Measurements from ENCODE around the gene RASA2. TPM values are rescaled to one million over a fixed set of nuclear protein-coding genes. Genes with fewer than 3 reads are reported as not detected.

RASA2 gene
- total RNA-seq, 1 experiment from 2014 or later: 26.7 TPM

DNA sequence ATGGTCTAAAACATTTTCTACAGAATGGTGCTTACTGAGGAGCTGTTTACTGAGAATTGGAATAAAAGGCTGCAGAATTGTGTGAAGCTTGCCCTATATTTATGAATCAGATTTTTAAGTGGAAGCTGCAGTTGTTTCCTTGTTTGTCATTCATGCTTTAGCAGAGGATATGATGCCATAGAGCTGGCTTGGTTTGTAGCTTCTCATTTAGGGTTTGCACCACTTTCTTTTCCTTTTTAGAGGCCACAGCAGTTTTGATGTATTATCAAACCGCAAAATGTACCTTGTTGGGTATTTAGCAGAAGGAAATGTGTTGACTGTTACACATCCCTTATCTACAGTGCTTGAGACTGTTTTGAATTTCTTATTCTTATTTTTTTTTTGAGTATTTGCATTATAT lies 66.2 kb downstream of the RASA2 start:
- H3K27me3 ChIP-seq (replicated peaks; ENCODE audit: control insufficient read depth, insufficient read depth, low read length): no peaks in the 10 kb centered on the region
- ChIA-PET POLR2A (no interaction called here), CTCF (interaction anchor here (0.7 kb wide), 1 partner anchor 243 kb away, joined by 3 read pairs; no protein-coding TSS in a partner anchor)
- no peaks in the 10 kb centered on the region for H3K4me1 Mint-ChIP-seq (ENCODE audit: low read depth, unreplicated experiment)
- no peak overlapping the region for H3K27ac Mint-ChIP-seq (ENCODE audit: unreplicated experiment)
- no peaks in the 10 kb centered on the region for H3K9me3 ChIP-seq
- H3K4me1 ChIP-seq: peaks cover 8% of the 10 kb centered on the region
- no peak for DNase-seq
- H3K27me3 Mint-ChIP-seq (ENCODE audit: insufficient read depth, unreplicated experiment): no peaks in the 10 kb centered on the region
- no TSS peak for BruUV-seq (replicated peaks)
- no peaks in the 10 kb centered on the region for H3K9me3 Mint-ChIP-seq (ENCODE audit: unreplicated experiment)
- no peak overlapping the region for H3K4me3 Mint-ChIP-seq (ENCODE audit: unreplicated experiment)
- H3K36me3 Mint-ChIP-seq (ENCODE audit: insufficient read depth, unreplicated experiment): peaks cover 30% of the 10 kb centered on the region
- TF ChIP-seq, protein P1, sequence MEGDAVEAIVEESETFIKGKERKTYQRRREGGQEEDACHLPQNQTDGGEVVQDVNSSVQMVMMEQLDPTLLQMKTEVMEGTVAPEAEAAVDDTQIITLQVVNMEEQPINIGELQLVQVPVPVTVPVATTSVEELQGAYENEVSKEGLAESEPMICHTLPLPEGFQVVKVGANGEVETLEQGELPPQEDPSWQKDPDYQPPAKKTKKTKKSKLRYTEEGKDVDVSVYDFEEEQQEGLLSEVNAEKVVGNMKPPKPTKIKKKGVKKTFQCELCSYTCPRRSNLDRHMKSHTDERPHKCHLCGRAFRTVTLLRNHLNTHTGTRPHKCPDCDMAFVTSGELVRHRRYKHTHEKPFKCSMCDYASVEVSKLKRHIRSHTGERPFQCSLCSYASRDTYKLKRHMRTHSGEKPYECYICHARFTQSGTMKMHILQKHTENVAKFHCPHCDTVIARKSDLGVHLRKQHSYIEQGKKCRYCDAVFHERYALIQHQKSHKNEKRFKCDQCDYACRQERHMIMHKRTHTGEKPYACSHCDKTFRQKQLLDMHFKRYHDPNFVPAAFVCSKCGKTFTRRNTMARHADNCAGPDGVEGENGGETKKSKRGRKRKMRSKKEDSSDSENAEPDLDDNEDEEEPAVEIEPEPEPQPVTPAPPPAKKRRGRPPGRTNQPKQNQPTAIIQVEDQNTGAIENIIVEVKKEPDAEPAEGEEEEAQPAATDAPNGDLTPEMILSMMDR (IDR thresholded peaks at IDR 0.05; ENCODE audit: insufficient read depth in 1 of 2, low read depth in 1 of 2, low read length in 1 of 2, severe bottlenecking in 1 of 2, unreplicated experiment in 1 of 2): no peak
- intact Hi-C loops (cut with micrococcal nuclease; ENCODE audit: unreplicated experiment): no loop called here
- H3K36me3 ChIP-seq (ENCODE audit: control insufficient read depth, insufficient read depth, low read length): no peaks in the 10 kb centered on the region
- no peak overlapping the region for H3K4me3 ChIP-seq (ENCODE audit: low read depth, low read length)

DNA sequence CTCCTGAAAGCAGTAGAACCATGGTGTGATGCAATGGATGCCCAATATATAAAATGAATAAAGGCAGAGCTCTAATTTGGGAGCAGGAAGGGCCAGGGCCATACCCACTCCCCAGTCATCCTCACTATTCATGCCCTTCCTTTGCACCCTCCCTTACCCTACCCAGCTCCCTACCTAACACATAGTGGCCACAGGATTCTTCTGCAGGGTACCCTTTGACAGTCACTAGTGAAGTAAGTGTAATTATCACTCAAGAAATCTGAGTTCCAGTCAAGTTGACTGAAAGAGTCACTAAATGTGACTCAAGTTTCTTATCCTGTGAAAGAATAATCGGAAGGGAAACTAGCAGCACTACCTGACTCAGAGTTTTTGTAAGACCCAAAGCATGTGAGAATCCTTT lies 69.2 kb downstream of the RASA2 start:
- DNase-seq: no peak
- POLR2A ChIA-PET: no interaction called here
- Mint-ChIP-seq H3K27ac (ENCODE audit: unreplicated experiment) (no peak overlapping the region), H3K9me3 (ENCODE audit: unreplicated experiment) (no peaks in the 10 kb centered on the region), H3K4me3 (ENCODE audit: unreplicated experiment) (no peak overlapping the region), H3K27me3 (ENCODE audit: insufficient read depth, unreplicated experiment) (no peaks in the 10 kb centered on the region), H3K4me1 (ENCODE audit: low read depth, unreplicated experiment) (no peaks in the 10 kb centered on the region), H3K36me3 (ENCODE audit: insufficient read depth, unreplicated experiment) (peaks cover 5% of the 10 kb centered on the region)
- TF ChIP-seq, protein P1 (IDR thresholded peaks at IDR 0.05; ENCODE audit: insufficient read depth in 1 of 2, low read depth in 1 of 2, low read length in 1 of 2, severe bottlenecking in 1 of 2, unreplicated experiment in 1 of 2): no peak
- CTCF ChIA-PET: interaction anchor here (1.1 kb wide), 1 partner anchor 245 kb away, joined by 3 read pairs; no protein-coding TSS in a partner anchor
- intact Hi-C loops (cut with micrococcal nuclease; ENCODE audit: unreplicated experiment): no loop called here
- no peaks in the 10 kb centered on the region for H3K36me3 ChIP-seq (ENCODE audit: control insufficient read depth, insufficient read depth, low read length)
- H3K9me3 ChIP-seq: no peaks in the 10 kb centered on the region
- H3K27me3 ChIP-seq (replicated peaks; ENCODE audit: control insufficient read depth, insufficient read depth, low read length): no peaks in the 10 kb centered on the region
- H3K4me1 ChIP-seq: peaks cover 8% of the 10 kb centered on the region
- no TSS peak for BruUV-seq (replicated peaks)
- H3K4me3 ChIP-seq (ENCODE audit: low read depth, low read length): no peak overlapping the region

DNA sequence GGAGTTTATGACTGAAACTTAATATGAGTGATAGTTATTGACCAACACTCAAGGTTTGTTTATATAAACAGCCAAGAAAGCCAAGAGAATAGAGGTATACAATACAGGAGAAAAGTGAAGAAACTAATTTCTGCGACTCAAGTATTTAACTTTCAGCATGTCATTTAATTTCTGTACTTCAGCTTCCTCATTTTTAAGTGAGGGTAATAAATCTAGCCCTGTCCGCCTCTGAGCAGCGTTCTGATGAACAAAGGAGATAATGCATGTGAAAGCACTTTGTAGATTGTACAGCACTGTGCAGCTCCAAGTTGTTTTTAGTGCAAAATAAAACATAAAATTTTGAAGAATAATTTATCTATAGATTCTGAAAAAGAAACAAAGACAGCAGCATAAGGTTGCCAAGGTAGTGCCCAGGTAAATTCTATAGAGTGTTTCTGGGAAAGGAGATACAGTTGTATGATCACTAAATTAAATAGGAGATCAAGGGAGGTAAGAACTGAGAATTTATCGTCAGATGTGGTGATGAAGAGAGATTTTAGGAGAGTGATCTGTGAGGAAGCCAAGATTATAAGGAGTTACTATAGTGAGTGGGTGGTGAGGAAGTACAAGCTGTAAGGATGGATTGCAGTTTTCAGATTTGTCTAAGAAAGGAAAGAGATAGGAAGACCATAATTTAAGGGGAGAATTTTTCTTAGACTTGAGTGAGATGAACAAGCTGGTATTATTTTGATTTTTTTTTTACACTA lies 71.3 kb downstream of the RASA2 start:
- Histone ChIP-seq H3K36me3 (ENCODE audit: control insufficient read depth, insufficient read depth, low read length) (no peaks in the 10 kb centered on the region), H3K4me3 (ENCODE audit: low read depth, low read length) (no peak overlapping the region), H3K4me1 (peaks cover 8% of the 10 kb centered on the region), H3K9me3 (no peaks in the 10 kb centered on the region), H3K27me3 (replicated peaks; ENCODE audit: control insufficient read depth, insufficient read depth, low read length) (no peaks in the 10 kb centered on the region)
- no peak for DNase-seq
- no peaks in the 10 kb centered on the region for H3K27me3 Mint-ChIP-seq (ENCODE audit: insufficient read depth, unreplicated experiment)
- TF ChIP-seq, protein P1 (IDR thresholded peaks at IDR 0.05; ENCODE audit: insufficient read depth in 1 of 2, low read depth in 1 of 2, low read length in 1 of 2, severe bottlenecking in 1 of 2, unreplicated experiment in 1 of 2): no peak
- ChIA-PET CTCF (interaction anchor here (0.6 to 1.1 kb wide), 4 partner anchors 9 to 197 kb away, joined by 3 to 4 read pairs (median 4); no protein-coding TSS in a partner anchor), POLR2A (no interaction called here)
- intact Hi-C loops (cut with micrococcal nuclease; ENCODE audit: unreplicated experiment): no loop called here
- H3K4me3 Mint-ChIP-seq (ENCODE audit: unreplicated experiment): no peak overlapping the region
- no peaks in the 10 kb centered on the region for H3K4me1 Mint-ChIP-seq (ENCODE audit: low read depth, unreplicated experiment)
- H3K9me3 Mint-ChIP-seq (ENCODE audit: unreplicated experiment): no peaks in the 10 kb centered on the region
- H3K36me3 Mint-ChIP-seq (ENCODE audit: insufficient read depth, unreplicated experiment): peaks cover 12% of the 10 kb centered on the region
- no peak overlapping the region for H3K27ac Mint-ChIP-seq (ENCODE audit: unreplicated experiment)
- BruUV-seq (replicated peaks): no TSS peak

All from Caco-2 (cell line).